Ovary (tissue), 3 donors: ENCODE data around the gene PACSIN3.

Source experiments
- EP300 ChIP-seq: sonication (generic); formaldehyde crosslinking; IDR thresholded peaks from one replicate; pipeline ENCODE4 v1.6.1; 2017; ENCODE audit warnings: antibody characterized with exemption
- TF ChIP-seq, protein P1 (sequence below), 3 donors: fragments of 450-650 bp in 2 of 3; fragments of 200-600 bp in 1 of 3; IDR thresholded peaks; one replicate each; pipeline versions ENCODE4 v1.5.1 to v1.8.0; 2016 to 2022; ENCODE audit warnings: antibody characterized with exemption in 3 of 3, mild to moderate bottlenecking in 1 of 3
- donor health status: DM: no; HTN: no; CAD: no.

DNA sequence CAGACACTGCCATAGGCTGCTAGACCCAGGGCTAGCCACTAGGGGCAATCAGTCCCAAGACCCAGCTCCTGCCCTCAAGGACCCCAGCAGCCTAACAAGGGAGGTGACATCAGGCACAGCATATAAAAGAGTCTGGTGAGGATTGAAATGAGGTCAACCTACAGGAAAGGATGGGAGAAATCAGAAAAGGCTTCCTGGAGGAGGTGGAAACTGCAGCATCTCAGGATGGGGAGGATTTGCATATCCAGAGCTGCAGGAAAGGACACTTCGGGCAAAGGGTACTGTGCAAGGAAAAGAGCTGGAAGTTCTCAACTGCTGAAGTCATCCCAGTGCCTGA, 6.6 kb downstream of the PACSIN3 start:
- TF ChIP-seq, protein P1, sequence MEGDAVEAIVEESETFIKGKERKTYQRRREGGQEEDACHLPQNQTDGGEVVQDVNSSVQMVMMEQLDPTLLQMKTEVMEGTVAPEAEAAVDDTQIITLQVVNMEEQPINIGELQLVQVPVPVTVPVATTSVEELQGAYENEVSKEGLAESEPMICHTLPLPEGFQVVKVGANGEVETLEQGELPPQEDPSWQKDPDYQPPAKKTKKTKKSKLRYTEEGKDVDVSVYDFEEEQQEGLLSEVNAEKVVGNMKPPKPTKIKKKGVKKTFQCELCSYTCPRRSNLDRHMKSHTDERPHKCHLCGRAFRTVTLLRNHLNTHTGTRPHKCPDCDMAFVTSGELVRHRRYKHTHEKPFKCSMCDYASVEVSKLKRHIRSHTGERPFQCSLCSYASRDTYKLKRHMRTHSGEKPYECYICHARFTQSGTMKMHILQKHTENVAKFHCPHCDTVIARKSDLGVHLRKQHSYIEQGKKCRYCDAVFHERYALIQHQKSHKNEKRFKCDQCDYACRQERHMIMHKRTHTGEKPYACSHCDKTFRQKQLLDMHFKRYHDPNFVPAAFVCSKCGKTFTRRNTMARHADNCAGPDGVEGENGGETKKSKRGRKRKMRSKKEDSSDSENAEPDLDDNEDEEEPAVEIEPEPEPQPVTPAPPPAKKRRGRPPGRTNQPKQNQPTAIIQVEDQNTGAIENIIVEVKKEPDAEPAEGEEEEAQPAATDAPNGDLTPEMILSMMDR (IDR thresholded peaks at IDR 0.05): no peak
- no peak for TF ChIP-seq EP300
